Mucosa of stomach (tissue), 1 donor: Measurements from ENCODE around the gene COX7A2.

ENCODE experiments used
- H3K27me3 ChIP-seq: one replicate; pipeline ENCODE4 v1.7.0; 2013; ENCODE audit warnings: mild to moderate bottlenecking, low read length; ENCODE audit not compliant: control insufficient read depth, insufficient read depth
- H3K36me3 ChIP-seq: one replicate; pipeline ENCODE4 v1.7.0; 2013; ENCODE audit warnings: low read length; ENCODE audit not compliant: control insufficient read depth, insufficient read depth
- H3K4me1 ChIP-seq: one replicate; pipeline ENCODE4 v1.7.0; 2013; ENCODE audit warnings: mild to moderate bottlenecking, low read length; ENCODE audit not compliant: control insufficient read depth, insufficient read depth
- H3K4me3 ChIP-seq: one replicate; pipeline ENCODE4 v1.7.0; 2013; ENCODE audit warnings: low read length
- H3K9ac ChIP-seq: one replicate; pipeline ENCODE4 v1.7.0; 2013; ENCODE audit warnings: mild to moderate bottlenecking, low read length, moderate library complexity
- H3K9me3 ChIP-seq: one replicate; pipeline ENCODE4 v1.7.0; 2013; ENCODE audit warnings: mild to moderate bottlenecking, low read length, moderate library complexity; ENCODE audit not compliant: control insufficient read depth
- donor health status: Pancreatic carcinoma.

Gene COX7A2

DNA sequence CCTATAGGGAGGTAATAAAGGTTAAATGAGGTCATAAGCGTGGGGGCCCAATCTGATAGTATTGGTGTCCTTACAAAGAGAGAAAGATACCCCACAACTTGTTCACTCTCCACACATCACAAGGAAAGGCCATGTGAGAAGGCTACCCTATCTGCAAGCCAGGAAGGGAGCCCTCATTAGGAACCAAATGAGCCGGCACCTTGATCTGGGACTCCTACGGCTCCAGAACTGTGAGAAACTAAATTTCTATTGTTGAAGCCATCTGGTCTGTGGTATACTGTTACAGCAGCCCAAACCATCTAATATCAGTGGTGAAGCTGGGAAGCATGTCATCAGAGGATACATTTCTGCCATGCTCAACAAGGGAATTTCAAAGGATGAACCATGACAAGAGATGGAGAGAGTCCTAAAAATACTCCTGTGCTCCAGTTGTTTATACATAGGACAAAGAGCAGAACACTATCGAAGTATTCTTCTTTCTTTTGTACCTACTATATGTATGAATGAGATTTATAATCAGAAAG, 10.4 kb downstream of the COX7A2 start:
- no peaks in the 10 kb centered on the region for H3K36me3 ChIP-seq
- no peak overlapping the region for H3K4me3 ChIP-seq
- no peaks in the 10 kb centered on the region for H3K4me1 ChIP-seq
- H3K9ac ChIP-seq, result no peak overlapping the region
- no peaks in the 10 kb centered on the region for H3K27me3 ChIP-seq
- H3K9me3 ChIP-seq, result no peaks in the 10 kb centered on the region

DNA sequence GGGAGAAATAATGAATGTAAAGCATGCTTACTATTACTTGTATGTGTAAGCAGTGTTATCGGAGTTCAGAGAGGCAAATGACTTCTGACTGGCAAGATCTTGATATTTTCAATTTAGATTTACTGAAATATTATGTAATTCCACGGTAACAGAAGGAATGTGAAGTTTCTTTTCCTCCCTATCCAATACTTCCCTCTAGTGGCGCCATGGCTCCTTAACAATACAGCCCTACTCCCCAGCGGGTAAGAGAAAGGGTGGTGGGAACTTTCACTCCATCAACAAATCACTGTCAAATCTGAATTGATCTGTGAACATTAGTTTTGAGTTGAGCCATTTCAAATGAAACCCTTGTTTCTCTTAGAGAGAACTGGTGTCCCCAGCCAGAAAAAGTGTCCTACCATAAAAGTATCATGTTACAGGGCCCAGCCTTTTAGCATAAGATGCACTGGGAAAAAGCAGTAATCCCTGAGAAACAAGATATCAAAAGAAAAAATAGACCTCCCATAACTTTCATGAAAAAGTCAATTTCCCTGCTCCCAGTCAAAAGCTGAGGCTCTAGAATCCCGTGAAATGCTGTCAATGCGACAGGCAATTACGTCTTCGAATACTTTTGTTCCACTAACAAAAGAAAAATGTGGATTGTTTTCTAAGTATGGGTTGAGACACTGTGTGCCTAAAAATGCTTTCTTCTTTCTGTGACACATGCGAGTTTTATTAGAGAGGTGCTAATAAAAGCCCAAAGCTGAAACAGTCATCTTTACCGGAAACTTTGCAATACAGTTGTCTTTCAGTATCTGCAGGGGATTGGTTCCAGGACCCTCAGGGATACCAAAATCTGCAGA, 12.9 kb downstream of the COX7A2 start:
- Histone ChIP-seq H3K27me3 (no peaks in the 10 kb centered on the region), H3K4me3 (no peak overlapping the region), H3K4me1 (no peaks in the 10 kb centered on the region), H3K9me3 (no peaks in the 10 kb centered on the region), H3K36me3 (no peaks in the 10 kb centered on the region), H3K9ac (no peak overlapping the region)

DNA sequence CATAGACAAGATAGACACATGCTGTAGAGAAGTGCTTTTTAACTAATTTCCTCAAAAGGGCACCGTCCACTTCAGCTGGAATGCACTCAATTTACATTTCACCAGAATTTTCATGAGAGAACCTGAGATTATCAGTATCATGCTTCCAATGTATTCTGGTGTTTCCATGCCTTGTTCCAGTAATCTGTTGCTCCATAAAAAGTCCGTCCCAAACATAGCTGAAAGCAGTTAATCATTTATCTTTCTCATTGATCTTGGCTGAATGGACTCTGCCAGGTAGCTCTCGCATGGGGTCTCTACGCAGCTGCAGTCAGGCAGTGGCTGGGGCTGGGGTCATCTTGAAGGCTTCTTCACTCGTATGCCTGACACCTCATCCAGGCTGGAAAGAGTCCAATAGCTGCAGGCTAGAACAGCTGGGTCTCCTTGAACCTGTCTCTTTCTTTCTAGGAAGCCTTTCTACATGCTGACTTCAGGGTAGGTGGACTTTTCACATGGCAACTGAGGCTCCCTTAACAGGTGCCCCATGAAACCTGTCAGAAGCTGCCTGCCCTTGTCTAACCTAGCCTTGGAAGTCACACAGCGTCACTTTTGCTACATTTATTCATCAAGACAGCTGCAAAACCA, 19.2 kb downstream of the COX7A2 start:
- H3K27me3 ChIP-seq, result no peaks in the 10 kb centered on the region
- H3K9ac ChIP-seq, result no peak overlapping the region
- no peaks in the 10 kb centered on the region for H3K36me3 ChIP-seq
- H3K4me1 ChIP-seq, result no peaks in the 10 kb centered on the region
- no peak overlapping the region for H3K4me3 ChIP-seq
- H3K9me3 ChIP-seq, result no peaks in the 10 kb centered on the region

DNA sequence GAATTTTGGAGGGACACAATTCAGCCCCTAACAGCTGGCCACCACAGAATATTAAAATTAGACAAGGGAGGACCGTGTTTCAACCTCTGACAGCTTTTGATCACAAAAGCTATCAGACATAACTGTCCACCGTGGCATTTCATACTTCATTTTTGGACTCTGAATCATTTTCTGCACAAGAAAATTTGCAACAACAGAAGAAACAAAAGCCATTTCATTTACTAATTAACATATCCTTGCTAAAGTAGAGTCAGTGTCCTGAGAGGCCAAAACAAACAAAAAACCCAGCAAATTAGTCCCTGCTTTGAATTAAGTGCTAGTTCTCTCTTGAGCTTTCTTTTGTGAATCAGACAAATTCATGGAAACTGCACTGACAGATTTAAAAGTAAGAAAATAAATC, 20.2 kb downstream of the COX7A2 start:
- Histone ChIP-seq H3K27me3 (no peaks in the 10 kb centered on the region), H3K4me1 (no peaks in the 10 kb centered on the region), H3K36me3 (no peaks in the 10 kb centered on the region), H3K9me3 (no peaks in the 10 kb centered on the region), H3K9ac (no peak overlapping the region), H3K4me3 (no peak overlapping the region)

DNA sequence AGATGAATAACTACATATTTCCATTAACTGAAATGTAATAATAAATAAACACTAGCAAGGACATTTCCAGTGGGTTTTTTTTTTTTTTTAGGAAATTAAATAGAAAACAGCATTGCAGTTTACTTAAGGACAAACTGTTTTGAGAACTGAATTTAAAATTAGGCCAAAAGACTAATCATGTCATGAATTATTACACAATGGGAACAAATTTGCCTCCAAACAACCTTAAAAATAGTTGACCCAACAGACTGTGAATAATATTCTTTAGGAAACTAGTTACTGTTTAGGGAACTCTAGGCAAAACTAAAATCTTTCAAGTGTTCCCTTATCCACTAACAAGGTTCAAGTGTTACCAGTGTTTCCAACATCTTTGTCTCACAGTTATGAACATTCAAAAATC, 21.3 kb downstream of the COX7A2 start:
- H3K4me3 ChIP-seq, result no peak overlapping the region
- no peak overlapping the region for H3K9ac ChIP-seq

DNA sequence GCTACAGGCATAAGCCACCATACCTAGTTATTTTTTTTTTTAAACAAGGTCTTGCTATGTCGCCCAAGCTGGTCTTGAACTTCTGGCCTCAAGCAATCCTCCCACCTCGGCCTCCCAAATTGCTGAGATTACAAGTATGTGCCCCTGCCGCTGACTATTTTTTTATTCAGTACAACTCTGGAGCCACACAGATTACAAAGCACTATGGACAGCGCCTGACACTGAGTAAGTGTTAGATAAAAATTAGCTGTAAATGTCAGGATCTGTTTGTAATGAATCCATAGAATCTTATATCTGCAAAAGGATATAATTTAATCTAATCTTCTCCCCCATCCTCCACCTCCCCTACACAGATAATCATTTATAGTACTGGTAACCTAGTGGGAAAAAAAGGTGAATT, 22.5 kb downstream of the COX7A2 start:
- Histone ChIP-seq H3K4me1 (peaks cover 11% of the 10 kb centered on the region), H3K27me3 (no peaks in the 10 kb centered on the region), H3K9me3 (no peaks in the 10 kb centered on the region), H3K4me3 (no peak overlapping the region), H3K9ac (no peak overlapping the region), H3K36me3 (no peaks in the 10 kb centered on the region)

More for the DNA sequence above, 21.3 kb downstream of the COX7A2 start:
- Histone ChIP-seq H3K4me1 (peaks cover 5% of the 10 kb centered on the region), H3K36me3 (no peaks in the 10 kb centered on the region), H3K9me3 (no peaks in the 10 kb centered on the region), H3K27me3 (no peaks in the 10 kb centered on the region)

DNA sequence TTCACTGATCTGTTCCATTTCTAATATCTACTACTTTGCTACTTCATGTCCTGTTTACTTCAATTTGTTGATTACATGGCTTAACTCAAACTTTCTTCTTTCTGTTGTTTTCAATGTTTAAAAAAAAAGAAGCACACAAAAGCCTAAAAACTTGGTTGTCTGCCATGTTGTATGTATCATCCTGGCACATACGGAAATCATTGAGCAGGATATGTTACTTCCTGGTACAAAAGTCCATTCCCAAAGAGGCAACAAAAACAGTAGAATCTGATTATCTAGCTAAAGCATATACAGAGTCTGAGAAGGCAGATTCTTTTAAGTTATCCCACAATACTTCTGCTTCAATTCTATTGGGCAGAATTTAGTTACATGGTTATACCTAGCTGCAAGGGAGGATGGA, 23.2 kb downstream of the COX7A2 start:
- Histone ChIP-seq H3K4me3 (no peak overlapping the region), H3K4me1 (peaks cover 11% of the 10 kb centered on the region), H3K9ac (no peak overlapping the region), H3K36me3 (no peaks in the 10 kb centered on the region), H3K9me3 (no peaks in the 10 kb centered on the region), H3K27me3 (no peaks in the 10 kb centered on the region)

DNA sequence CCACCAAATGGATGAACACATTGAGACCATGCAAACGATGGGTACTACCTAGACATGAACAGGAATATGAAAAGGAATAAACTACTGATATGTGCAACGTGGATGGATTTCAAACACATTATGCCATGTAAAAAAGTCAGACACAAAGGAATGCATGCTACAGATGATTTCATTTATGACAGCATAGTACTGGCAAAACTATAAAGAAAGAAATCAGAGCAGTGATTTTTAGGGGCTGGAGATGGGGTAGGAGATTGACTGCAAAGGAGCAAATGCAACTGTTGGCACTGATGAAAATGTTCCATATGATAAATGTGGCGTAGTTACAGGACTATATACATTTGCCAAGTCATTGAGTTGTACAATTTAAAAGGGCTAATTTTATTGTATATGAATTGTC, 24.3 kb downstream of the COX7A2 start:
- no peaks in the 10 kb centered on the region for H3K36me3 ChIP-seq
- H3K4me3 ChIP-seq, result no peak overlapping the region
- H3K9ac ChIP-seq, result no peak overlapping the region
- no peaks in the 10 kb centered on the region for H3K27me3 ChIP-seq
- no peaks in the 10 kb centered on the region for H3K9me3 ChIP-seq
- peaks cover 11% of the 10 kb centered on the region for H3K4me1 ChIP-seq

DNA sequence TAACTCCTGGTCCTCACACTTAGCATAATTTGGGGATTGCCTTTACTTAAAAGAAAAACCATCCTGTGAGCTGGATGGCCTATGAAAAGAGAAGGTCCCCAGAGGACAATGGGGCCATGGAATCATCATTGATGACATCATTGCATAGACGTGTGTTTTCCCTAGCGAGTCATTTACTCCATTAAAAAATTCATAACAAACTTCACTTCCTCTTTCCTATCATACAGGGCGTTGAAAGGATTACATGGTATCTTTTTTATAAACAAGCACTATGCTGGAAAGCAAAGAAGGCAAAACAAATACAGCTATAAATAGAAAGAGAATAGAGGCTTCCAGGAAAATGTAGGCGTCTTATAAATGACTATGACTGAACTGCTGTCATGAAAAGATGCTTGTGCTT, 26.4 kb downstream of the COX7A2 start:
- Histone ChIP-seq H3K36me3 (no peaks in the 10 kb centered on the region), H3K4me3 (no peak overlapping the region), H3K9me3 (no peaks in the 10 kb centered on the region), H3K27me3 (no peaks in the 10 kb centered on the region), H3K4me1 (peaks cover 11% of the 10 kb centered on the region), H3K9ac (no peak overlapping the region)

DNA sequence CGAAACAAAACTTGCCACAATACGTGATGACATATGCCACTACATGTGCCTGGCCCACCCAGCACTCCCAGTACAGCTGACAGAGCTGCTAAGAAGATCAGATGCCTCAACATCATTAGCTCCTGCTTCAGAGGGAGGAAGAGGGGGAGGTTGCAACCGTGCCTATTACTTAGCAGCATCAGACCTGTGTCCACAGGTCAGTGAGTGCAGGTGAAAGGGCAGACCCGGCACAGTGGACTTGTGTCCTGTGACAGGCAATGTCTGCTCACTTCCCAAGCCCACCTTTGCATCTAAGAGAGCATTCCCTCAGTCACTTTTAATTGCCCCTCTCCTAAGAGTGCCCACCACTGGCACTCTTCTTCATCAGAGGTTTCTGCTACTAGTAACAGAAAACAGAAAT, 28.3 kb downstream of the COX7A2 start:
- Histone ChIP-seq H3K36me3 (no peaks in the 10 kb centered on the region), H3K4me1 (peaks cover 11% of the 10 kb centered on the region), H3K27me3 (no peaks in the 10 kb centered on the region), H3K9me3 (no peaks in the 10 kb centered on the region), H3K4me3 (no peak overlapping the region), H3K9ac (no peak overlapping the region)

DNA sequence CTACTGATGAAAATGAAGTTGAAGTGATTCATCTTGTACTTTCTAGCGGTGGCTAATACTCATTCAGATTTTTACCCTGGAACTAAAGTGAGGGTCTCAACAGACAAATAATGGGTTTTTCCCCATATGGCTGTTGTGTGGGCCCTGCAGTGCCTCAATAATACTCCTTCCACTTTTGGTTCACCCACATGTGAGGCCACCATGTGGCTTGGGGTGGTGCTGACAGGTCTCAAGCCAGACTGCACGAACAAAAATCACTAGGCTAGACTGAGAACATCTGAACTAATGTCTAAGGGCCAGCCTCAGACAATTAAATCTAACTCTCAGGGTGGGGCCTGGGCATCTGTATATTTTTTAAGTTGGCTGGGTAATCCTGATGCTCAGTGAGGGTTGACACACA, 29.9 kb downstream of the COX7A2 start:
- H3K4me1 ChIP-seq, result peaks cover 11% of the 10 kb centered on the region
- H3K27me3 ChIP-seq, result peaks cover 2% of the 10 kb centered on the region
- no peak overlapping the region for H3K9ac ChIP-seq
- no peaks in the 10 kb centered on the region for H3K36me3 ChIP-seq
- H3K4me3 ChIP-seq, result no peak overlapping the region
- no peaks in the 10 kb centered on the region for H3K9me3 ChIP-seq

DNA sequence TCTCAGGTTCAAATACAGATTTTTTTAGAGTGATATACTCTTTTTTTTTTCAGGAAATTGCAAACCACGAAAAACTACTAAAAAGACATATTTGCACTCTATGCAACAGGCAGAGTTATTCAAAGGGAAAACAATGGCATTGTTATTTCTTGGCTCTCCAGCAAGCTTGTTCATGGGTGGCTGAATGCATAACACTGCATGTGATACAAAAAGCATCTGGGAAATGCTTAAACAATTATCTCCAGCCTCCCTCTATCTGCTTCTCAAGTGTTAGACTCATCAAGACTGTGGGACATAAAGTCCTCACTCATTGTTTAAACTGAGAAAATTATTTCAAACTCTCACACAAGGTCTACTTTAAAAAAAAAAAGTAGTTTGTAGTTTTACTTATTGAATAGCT, 30.5 kb downstream of the COX7A2 start:
- no peak overlapping the region for H3K4me3 ChIP-seq
- H3K4me1 ChIP-seq, result peaks cover 12% of the 10 kb centered on the region
- H3K27me3 ChIP-seq, result peaks cover 8% of the 10 kb centered on the region
- H3K9me3 ChIP-seq, result no peaks in the 10 kb centered on the region
- H3K36me3 ChIP-seq, result no peaks in the 10 kb centered on the region
- H3K9ac ChIP-seq, result no peak overlapping the region
